Liver (tissue), 9 donors: ENCODE data around the gene CCL27. TPM values are rescaled to one million over a fixed set of nuclear protein-coding genes. Genes with fewer than 3 reads are reported as not detected.

ENCODE experiments used
- DNase-seq: peaks from one replicate; pipeline ENCODE4 v3.0.0-alpha.2; 2017; ENCODE audit warnings: low spot score
- H3K27ac ChIP-seq, 2 donors: one replicate each; pipeline ENCODE4 v1.7.0; 2013; ENCODE audit warnings: inconsistent platforms in 2 of 2, low read length in 2 of 2, control low read depth in 1 of 2, low read depth in 1 of 2, mild to moderate bottlenecking in 1 of 2
- H3K27me3 ChIP-seq, 4 donors: one replicate each; pipeline versions ENCODE4 v1.6.1 to v1.7.0; 2013; ENCODE audit warnings: low read length in 3 of 4, inconsistent platforms in 1 of 4, mild to moderate bottlenecking in 1 of 4, moderate library complexity in 1 of 4; ENCODE audit not compliant: control insufficient read depth in 4 of 4, insufficient read depth in 4 of 4
- H3K36me3 ChIP-seq, 4 donors: one replicate each; pipeline versions ENCODE4 v1.6.1 to v1.7.0; 2013; ENCODE audit warnings: low read length in 3 of 4, mild to moderate bottlenecking in 3 of 4, low read depth in 1 of 4, moderate library complexity in 1 of 4; ENCODE audit not compliant: control insufficient read depth in 4 of 4, insufficient read depth in 3 of 4
- H3K4me1 ChIP-seq, 4 donors: one replicate each; pipeline versions ENCODE4 v1.6.1 to v1.7.0; 2013; ENCODE audit warnings: low read length in 3 of 4, mild to moderate bottlenecking in 3 of 4, moderate library complexity in 1 of 4; ENCODE audit not compliant: control insufficient read depth in 4 of 4, insufficient read depth in 4 of 4
- H3K4me3 ChIP-seq, 3 donors: one replicate each; pipeline versions ENCODE4 v1.6.1 to v1.7.0; 2013; ENCODE audit warnings: low read length in 3 of 3, control low read depth in 1 of 3, low read depth in 1 of 3, mild to moderate bottlenecking in 1 of 3
- H3K9ac ChIP-seq, 2 donors: one replicate each; pipeline ENCODE4 v1.7.0; 2013; ENCODE audit warnings: low read length in 2 of 2, mild to moderate bottlenecking in 2 of 2, moderate library complexity in 2 of 2, control low read depth in 1 of 2, low read depth in 1 of 2
- H3K9me3 ChIP-seq, 4 donors: one replicate each; pipeline versions ENCODE4 v1.6.1 to v1.7.0; 2013; ENCODE audit warnings: low read length in 3 of 4; ENCODE audit not compliant: control insufficient read depth in 4 of 4
- ATF3 ChIP-seq: IDR thresholded peaks from 2 replicates; pipeline ENCODE4 v1.6.1; 2016; ENCODE audit warnings: antibody characterized with exemption
- CTCF ChIP-seq: fragments of 150-350 bp; IDR thresholded peaks from 2 replicates; pipeline ENCODE4 v1.5.1; 2017; ENCODE audit warnings: improper control_type of control experiment, low read depth, low read length; ENCODE audit not compliant: missing input control
- EGR1 ChIP-seq, 2 donors: IDR thresholded peaks; 2 replicates each; pipeline ENCODE4 v1.6.1; 2016 to 2018; ENCODE audit warnings: antibody characterized with exemption in 2 of 2, low read depth in 2 of 2
- FOXA1 ChIP-seq: IDR thresholded peaks from 2 replicates; pipeline ENCODE4 v1.6.1; 2016; ENCODE audit warnings: antibody characterized with exemption
- GABPA ChIP-seq, 2 donors: IDR thresholded peaks in 1 of 2; conservative IDR thresholded peaks in 1 of 2; 2 replicates each; pipeline ENCODE4 v1.6.1; 2016; ENCODE audit warnings: antibody characterized with exemption in 2 of 2, mild to moderate bottlenecking in 1 of 2, moderate library complexity in 1 of 2
- HNF4A ChIP-seq, 2 donors: conservative IDR thresholded peaks; 2 replicates each; pipeline ENCODE4 v1.6.1; 2016; ENCODE audit warnings: antibody characterized with exemption in 2 of 2, mild to moderate bottlenecking in 2 of 2
- MAX ChIP-seq: IDR thresholded peaks from 2 replicates; pipeline ENCODE4 v1.6.1; 2016; ENCODE audit warnings: antibody characterized with exemption
- NR2F2 ChIP-seq: IDR thresholded peaks from 2 replicates; pipeline ENCODE4 v1.6.1; 2016; ENCODE audit warnings: antibody characterized with exemption
- RAD21 ChIP-seq, 2 donors: IDR thresholded peaks; 2 replicates each; pipeline ENCODE4 v1.6.1; 2016; ENCODE audit warnings: antibody characterized with exemption in 2 of 2, mild to moderate bottlenecking in 2 of 2
- REST ChIP-seq: IDR thresholded peaks from 2 replicates; pipeline ENCODE4 v1.6.1; 2016; ENCODE audit warnings: antibody characterized with exemption, mild to moderate bottlenecking
- RXRA ChIP-seq, 2 donors: IDR thresholded peaks; 2 replicates each; pipeline ENCODE4 v1.6.1; 2017 to 2018; ENCODE audit warnings: antibody characterized with exemption in 2 of 2, mild to moderate bottlenecking in 1 of 2
- SP1 ChIP-seq: IDR thresholded peaks from 2 replicates; pipeline ENCODE4 v1.6.1; 2018; ENCODE audit warnings: antibody characterized with exemption, mild to moderate bottlenecking
- TAF1 ChIP-seq: conservative IDR thresholded peaks from 2 replicates; pipeline ENCODE4 v1.6.1; 2016; ENCODE audit warnings: antibody characterized with exemption, mild to moderate bottlenecking
- ZBTB33 ChIP-seq: IDR thresholded peaks from 2 replicates; pipeline ENCODE4 v1.6.1; 2016; ENCODE audit warnings: antibody characterized with exemption
- WGBS: extraction: QIAGEN DNeasy Blood & Tissue Kit; methylation state at CpG from one replicate; pipeline ENCODE4 v1.1.7; 2013; 5-methylcytosine and 5-hydroxymethylcytosine counted together
- polyA plus RNA-seq, 2 donors: library from polyadenylated mRNA; stranded (reverse) in 1 of 2; unstranded in 1 of 2; fragments of 200-250 nt in 1 of 2; fragments of >200 nt in 1 of 2; fragmentation: Nextera tagmentation in 1 of 2; extraction: Ambion mirVana in 1 of 2; gene quantifications; one replicate each; pipeline versions ENCODE4 v1.2.1 to v1.2.3, GENCODE V29; 2013 to 2015
- total RNA-seq, 2 donors: library from RNA; depleted of rRNA; stranded (reverse); fragments of >200 nt; gene quantifications; one replicate each; pipeline ENCODE4 v1.2.3, GENCODE V29; 2014
- donor health status: healthy.
- donor health status: healthy.
- donor health status: healthy.
- donor health status: healthy.
- donor health status: healthy.

CCL27 gene
- total and polyA plus RNA-seq, 4 donors, result not detected

GRCh38 chr9:34701023-34701768, 38.7 kb upstream of the CCL27 start:
- Histone ChIP-seq H3K36me3 (no peaks in the 10 kb centered on the region), H3K27ac (peak overlapping the region; percentile 34 to 60), H3K9ac (peak overlapping the region; percentile 3 to 45), H3K4me1 (peaks cover 0 to 17% (median 7%) of the 10 kb centered on the region in 4 donors), H3K27me3 (no peaks in the 10 kb centered on the region), H3K9me3 (no peaks in the 10 kb centered on the region), H3K4me3 (peak overlapping the region; percentile 57 to 72 (median 70))
- no peak for TF ChIP-seq FOXA1
- peak; percentile 54 to 79 for TF ChIP-seq RAD21 (IDR thresholded peaks at IDR 0.05)
- TF ChIP-seq MAX, result no peak
- peak; percentile 79 for TF ChIP-seq CTCF
- WGBS, result 13% methylated on average over 52 of the region's 52 CpGs
- peak; percentile 75 for DNase-seq

GRCh38 chr9:34694811-34695210, 32.4 kb upstream of the CCL27 start:
- TF ChIP-seq ZBTB33, result no peak
- TF ChIP-seq MAX, result no peak
- no peak for TF ChIP-seq HNF4A (conservative IDR thresholded peaks at IDR 0.05)
- H3K27me3 ChIP-seq, result no peaks in the 10 kb centered on the region
- H3K27ac ChIP-seq, result no peak overlapping the region
- no peak overlapping the region for H3K9ac ChIP-seq
- peaks cover under 1 to 14% (median 11%) of the 10 kb centered on the region in 4 donors for H3K4me1 ChIP-seq
- no peak for DNase-seq
- no peaks in the 10 kb centered on the region for H3K36me3 ChIP-seq
- no peak overlapping the region for H3K4me3 ChIP-seq
- H3K9me3 ChIP-seq, result no peaks in the 10 kb centered on the region

- no peaks in the 10 kb centered on the region for H3K9me3 ChIP-seq
- DNase-seq, result no peak
- no peak overlapping the region for H3K9ac ChIP-seq
- H3K36me3 ChIP-seq, result no peaks in the 10 kb centered on the region
- 82% methylated on average over 2 of the region's 2 CpGs for WGBS
- H3K27ac ChIP-seq, result no peak overlapping the region
- no peak overlapping the region for H3K4me3 ChIP-seq
- peaks cover 7 to 27% (median 24%) of the 10 kb centered on the region in 4 donors for H3K4me1 ChIP-seq
- H3K27me3 ChIP-seq, result no peaks in the 10 kb centered on the region
- TF ChIP-seq RXRA (IDR thresholded peaks at IDR 0.05) (no peak), NR2F2 (no peak), FOXA1 (no peak), TAF1 (no peak), RAD21 (IDR thresholded peaks at IDR 0.05) (no peak), EGR1 (IDR thresholded peaks at IDR 0.05; ENCODE audit: low read depth in 2 of 2) (no peak), ATF3 (no peak), SP1 (no peak), GABPA (IDR thresholded peaks at IDR 0.05 in 1 of 2, conservative IDR thresholded peaks at IDR 0.05 in 1 of 2) (no peak), REST (no peak)
These were observed 31.1 kb upstream of the CCL27 start for GRCh38 chr9:34693560-34693959.
